GM18520 (cell line): ENCODE measurements around the gene KAT6B.
A peak's percentile ranks its signal among the peaks of the same experiment; 100 is the strongest.
"Not testable (repeated sequence)": the region's sequence is repeated elsewhere in the genome, so short reads cannot be mapped to it uniquely, and the experiment has no call there.

Experiments used
- ATAC-seq: cut with Tn5 transposase; IDR thresholded peaks from one replicate; pipeline ENCODE4 v1.9.1; 2021; ENCODE audit not compliant: unreplicated experiment

The KAT6B gene

DNA sequence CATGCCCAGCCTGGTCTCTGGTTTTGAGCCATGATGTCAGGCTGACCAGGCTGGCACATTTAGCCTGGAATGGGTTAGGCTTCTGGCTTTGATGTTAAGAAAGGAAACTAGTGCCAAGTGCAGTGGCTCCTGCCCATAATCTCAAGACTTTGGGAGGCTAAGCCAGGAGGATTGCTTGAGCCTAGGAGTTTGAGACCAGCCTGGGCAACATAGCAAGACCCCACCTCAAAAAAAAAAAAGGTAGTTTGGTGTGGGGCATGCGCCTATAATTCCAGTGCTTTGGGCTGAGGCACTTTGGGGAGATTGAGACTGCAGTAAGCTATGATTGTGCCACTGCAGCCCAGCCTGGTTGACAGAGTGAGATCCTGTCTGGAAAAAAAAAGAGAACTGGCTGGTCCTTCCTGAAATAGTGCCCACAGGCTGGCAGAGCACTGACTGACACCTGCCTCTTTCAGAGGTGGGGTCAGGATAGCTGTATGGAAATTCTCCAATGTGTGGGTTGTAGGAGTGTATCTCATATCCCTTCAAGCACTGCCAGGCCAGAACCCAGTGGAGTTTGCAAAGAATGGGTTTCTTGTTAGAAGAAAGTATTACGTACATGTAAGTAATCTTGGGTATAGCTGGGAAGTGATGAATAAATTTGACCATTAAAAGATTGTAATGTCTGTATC is 61.3 kb downstream of the KAT6B start:
- no peak for ATAC-seq

DNA sequence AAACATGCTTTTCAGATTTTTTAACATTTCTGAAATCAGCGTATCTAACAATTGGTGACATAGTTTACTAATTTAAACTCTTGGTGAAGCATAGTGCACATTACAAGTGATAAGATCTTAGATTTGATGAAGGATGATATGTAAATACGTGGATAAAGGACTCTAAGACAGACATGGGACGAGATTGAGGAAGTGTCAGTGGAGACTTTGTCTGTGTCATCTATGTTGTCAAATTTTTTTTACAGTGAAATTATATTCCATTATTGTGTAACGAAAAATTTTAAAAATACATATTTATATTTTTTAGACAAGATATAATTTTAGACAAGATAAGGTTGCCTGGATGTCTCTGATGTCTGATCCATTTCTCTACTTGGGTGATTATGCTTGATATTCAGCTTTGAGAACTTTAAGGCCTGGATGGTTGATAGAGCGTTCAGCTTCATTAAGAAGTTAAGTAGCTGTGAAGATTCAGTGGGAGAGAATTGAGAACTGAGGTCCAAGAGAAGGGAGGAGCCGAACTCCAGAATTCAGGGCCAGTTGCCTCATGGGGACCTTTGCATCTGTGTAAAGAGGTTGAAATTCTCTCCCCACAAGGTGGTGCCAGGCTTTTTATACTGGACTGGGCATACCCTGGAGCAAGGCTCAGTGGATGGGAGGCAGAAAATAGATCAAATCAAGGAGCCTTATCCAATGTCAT is 62.7 kb downstream of the KAT6B start:
- no peak for ATAC-seq

DNA sequence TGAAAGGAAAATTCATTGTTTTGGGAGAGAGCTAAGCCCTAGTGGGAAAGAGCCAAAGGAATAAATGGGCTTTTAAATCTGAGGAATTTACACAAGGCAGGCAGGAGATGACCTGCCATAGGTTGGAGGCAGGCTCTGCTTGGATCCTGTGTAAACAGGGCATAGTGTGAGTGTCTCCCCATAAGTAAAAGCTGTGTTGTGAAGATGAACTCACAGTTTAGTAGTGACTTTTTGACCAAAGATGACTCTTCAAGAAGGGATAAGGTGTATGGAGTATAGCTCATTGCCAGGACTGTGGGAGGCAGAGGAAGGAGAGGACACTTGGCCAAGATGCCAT is 63.2 kb downstream of the KAT6B start:
- no peak for ATAC-seq

DNA sequence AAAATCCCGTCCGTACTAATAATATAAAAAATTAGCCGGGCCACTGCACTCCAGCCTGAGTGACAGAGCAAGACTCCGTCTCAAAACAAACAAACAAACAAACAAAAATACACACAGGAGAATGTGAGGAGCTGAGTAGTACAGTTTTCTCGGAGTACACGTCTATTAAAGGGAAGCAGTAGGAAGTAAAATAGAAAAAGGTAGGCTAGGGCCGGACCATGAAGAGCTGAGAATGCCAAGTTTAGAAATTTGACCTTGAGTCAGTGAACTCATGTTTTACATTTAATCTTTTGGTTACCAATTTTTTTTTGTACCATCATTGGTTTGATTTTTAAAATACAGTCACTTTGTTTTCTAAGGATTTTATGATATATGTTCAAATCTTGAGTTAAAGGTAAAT is 64.1 kb downstream of the KAT6B start:
- ATAC-seq = no peak

DNA sequence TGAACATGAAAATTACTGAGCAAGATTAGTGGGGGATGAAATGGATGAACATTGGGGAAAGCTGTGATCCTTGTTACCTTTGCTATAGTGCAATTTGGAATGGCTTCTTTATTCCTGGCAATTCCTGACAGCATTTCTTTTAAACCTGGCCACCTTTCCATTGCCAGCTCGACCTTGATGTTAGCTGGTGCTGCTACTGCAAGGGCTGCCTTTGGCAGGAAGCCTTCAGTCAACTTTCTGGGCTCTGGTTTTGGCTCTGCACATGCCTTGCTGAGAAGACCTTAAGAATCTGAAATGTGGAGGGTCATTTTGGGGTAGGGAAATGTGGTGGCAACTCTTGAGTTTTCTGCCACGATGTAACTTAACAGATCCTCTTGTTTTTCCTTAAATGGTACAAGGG is 64.7 kb downstream of the KAT6B start:
- no peak for ATAC-seq

DNA sequence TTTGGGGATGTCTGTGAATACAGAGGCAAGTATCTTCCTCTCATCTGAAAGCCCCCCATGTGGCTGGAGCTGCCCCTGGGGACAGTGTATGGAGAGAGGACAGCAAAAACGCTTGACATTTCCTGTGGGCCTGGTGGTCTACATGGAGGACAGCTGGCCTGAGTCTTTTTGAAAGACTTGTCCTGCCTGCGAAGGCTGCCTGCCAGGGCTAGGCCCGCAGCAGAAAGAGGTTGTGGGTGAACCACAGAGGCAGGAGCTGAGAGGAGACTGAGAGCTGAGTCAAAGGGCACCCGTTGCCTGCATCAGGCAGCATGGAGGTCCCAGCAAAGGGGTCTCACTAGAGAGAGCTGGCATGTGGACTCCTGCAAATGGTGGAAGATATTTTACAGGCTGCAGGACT is 66.4 kb downstream of the KAT6B start:
- no peak for ATAC-seq

DNA sequence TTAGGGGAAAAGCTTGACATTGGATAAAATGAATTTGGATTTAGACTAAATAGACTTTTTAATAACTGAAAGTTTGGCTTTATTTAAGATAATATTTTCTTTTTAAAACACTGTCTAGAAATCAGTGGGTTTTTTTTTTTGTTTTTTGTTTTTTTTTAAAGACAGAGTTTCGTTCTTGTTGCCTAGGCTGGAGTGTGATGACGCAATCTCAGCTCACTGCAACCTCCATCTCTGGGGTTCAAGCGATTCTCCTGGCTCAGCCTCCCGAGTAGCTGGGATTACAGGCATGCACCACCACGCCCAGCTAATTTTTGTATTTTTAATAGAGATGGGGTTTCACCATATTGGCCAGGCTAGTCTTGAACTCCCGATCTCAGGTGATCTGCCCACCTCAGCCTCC is 66.9 kb downstream of the KAT6B start:
- not testable (repeated sequence) for ATAC-seq

DNA sequence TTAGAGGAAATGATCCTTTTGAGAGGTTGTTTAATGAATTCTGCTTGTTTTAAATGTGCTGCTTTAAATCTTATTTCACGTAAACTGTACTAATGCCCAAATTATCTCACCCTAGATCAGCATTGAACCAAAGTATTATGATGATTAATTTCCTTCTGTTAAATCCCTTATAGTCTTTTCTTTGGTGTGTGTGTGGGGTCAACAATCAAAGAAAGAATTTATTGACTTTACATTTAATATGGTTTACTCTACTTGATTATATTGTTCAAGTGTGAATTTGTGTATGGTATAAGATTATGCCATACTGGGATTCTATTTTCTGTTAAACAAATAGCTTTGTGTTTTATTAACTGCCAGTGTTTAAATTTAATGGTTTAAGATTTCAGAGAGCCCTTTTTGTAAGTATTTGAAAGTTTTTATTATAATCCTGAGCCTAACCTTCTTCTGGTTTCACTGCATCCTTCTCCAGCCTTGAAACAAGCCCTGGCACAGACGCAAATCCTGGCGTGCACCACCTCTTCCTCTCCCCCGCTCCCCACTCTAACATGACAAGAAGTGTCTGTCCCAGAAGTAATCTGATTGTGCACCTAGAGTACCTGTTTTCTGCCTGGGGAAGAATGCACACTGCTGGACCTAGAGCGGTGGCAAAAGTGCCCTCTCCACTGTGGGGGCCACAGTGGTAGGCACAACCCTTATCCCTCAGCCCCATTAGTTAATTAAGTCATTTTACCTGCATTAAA is 70.6 kb downstream of the KAT6B start:
- no peak for ATAC-seq

DNA sequence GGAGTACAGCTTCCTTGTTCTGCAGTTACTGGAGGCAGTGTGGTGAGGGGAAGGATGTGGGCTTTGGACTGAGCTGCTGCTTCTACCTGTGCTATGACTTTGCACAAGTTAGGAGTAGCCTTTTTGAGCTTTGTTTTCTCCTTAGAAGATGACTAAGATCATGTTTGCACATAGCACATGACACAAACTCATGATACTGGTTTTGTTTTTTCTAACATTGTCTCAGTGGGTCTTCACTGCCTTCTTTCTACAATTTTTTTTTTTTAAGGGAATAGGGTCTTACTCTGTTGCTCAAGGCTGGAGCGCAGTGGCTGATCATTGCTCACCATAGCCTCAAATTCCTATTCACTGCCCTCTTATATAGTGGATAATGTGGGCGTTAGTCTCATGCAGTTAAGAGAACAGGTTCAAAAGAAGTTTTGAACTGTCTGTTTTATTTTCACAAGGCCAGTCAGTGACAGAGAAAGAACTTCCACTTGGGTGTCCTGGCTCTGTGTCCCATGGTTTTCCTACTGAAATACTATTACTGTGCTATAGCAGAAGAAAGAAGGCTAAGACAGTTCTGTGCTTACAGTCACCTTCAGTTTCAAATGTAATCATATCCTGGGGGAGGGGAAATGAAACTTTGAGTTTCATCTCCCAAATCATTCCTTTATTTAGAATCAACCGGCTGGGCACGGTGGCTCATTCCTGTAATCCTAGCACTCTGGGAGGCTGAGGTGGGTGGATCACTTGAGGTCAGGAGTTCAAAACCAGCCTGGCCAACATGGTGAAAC is 72.0 kb downstream of the KAT6B start:
- no peak for ATAC-seq

DNA sequence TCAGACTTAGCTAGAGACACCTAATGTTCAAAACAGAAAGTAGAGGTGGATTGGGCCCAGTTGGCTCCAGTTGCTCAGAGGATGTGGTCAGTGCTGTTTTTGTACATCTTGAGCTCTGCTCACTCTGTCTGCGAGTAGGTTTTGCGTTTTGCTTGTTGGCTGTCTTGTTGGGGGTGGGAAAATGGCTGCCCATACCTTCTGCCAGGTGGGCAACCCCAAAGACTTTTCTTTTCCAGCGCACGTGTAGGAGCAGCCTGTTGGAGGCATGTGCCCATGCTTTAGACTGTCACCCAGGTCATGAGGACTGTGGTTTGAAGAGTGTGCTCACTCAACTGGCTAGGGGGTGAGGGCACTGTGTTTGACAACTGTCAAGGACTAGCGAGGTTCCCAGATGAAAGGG is 73.9 kb downstream of the KAT6B start:
- ATAC-seq = peak; percentile 31

DNA sequence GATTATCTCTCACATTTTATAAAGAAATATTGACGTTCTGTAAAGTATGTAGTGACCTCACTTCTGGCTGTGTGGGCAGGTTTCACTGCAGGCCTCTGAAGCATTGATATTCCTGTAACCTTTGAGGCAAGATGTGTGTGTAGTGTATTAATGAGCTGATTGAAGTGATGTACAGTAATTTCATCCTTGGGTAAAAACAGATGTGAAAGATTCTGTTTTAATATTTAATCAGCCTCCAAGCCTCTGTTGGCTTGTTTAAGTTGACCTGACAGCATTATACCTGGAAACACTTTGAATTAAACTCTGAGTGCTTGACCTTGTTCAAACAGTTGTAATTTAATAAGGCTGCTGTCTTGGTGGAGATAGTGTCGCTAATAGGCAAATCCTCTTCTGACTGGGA is 74.9 kb downstream of the KAT6B start:
- no peak for ATAC-seq

DNA sequence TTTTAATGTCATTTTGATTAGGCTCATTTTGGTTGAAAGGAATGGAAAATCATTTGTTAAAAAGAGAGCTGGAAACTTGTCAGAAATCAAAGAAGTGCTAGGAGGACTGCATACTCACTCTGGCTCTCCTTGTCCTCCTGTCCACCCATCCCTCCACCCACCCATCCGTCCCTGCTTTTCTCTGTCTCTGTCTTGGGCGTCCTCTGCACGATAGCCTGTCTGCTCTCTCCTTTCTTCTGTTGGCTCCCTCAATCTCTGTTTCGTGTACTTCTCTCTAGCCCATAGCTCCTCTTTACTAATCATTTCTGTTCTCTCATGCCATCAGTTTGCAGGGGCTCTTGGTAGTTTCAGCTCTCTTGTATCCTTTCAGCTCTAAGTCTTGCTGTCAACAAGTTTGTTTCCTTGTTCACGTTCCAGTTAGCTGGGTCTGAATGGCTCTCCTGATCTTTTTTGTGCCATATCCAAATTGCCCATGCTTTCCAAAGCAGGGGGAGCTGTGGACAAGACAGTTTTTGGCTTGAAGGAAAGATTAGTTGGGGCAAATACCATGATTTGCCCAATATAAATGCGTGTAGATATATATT is 75.6 kb downstream of the KAT6B start:
- no peak for ATAC-seq

DNA sequence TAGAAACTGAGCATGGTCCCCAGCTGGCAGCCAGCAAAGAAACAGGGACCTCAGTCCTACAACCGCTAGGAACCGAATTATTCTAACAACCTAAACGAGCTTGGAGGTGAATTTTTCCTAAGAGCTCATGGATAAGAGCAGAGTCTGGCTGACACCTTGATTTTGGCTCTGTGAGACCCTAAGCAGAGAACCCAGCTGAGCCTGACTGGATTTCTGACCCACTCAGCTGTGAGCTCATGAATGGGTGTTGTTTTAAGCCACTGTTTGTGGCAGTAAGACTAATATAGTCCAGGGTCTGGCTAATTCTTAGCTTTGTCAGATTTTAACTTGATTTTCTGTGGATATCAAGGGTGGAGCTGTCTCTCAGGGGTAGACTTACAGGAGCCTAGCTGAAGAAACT is 77.1 kb downstream of the KAT6B start:
- no peak for ATAC-seq

DNA sequence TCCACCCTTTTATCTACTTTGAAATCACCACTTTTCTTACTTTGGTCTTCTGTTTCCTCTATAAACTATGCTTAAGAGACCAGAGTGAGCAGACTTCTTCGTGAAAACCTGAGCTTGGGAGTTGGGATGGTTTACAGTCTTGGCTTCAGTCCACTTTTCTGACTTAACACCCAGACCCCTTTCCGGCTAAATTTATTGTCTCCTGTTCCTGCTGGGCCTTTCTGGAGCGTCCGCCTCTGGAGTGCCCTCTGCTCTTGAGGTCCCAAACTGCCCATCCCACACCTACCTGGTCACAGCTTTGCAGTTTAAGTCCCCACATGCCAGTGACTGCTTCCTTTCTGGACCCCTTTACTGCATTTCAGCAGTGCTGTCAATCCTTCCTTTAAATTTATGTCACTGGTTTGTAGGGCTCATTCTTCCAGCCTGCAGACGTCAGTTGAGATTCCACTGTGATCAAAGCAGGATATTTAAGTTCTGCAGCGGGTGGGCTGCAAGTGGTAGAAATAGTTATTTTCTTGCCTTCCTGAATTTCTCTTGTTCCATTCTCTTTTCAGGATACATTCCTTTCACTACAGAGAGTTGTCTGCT is 80.3 kb downstream of the KAT6B start:
- no peak for ATAC-seq

DNA sequence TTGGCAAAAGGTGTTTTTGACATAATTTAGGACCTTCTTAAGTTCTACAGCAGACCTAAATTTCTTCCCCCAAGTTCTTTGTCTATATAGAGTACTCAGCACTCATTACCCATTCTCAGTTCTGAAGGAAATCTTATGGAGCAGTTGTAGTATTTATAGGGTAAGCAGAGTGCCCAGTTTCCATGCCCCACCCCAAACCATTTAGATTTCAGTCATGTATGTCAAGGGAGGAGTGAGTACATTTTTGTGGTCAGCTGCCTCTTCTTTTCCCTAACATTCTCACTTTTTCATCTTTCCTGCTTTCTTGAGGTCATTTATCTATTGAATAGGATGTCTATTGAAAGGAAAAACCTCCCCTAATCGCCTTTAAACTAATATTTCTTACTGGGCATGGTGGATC is 83.3 kb downstream of the KAT6B start:
- no peak for ATAC-seq

DNA sequence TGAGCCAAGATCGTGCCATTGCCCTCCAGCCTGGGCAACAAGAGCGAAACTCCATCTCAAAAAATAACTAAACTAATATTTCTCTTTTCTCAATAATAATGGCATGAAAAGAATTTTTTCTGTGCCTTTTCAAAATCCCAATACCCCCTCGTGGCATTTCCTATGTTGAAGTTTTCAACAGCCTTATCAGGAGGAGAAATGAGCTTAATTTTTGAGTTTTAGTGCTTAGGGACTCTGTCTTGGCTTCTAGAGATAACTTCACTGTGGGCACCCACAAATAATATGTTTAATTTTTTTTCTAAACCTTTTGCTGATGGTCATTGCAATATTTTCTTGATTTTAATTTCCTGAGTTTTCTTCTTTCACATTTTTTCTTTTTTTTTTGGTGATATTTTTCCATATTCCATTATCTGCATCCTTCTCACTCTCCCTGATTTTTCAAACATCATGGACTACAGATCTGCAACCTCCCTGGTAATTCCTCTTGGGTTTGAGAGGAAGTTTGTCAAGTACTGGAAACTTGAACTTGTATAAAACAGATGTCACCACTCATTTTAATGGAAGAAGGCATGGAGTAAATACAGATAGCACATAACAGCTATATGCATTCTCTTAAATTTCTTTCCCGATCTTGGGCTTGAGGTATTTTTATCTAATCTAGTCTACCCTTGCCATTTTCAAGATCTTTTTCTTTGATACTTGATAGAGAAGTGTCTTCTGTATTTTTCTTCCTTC is 84.0 kb downstream of the KAT6B start:
- no peak for ATAC-seq

DNA sequence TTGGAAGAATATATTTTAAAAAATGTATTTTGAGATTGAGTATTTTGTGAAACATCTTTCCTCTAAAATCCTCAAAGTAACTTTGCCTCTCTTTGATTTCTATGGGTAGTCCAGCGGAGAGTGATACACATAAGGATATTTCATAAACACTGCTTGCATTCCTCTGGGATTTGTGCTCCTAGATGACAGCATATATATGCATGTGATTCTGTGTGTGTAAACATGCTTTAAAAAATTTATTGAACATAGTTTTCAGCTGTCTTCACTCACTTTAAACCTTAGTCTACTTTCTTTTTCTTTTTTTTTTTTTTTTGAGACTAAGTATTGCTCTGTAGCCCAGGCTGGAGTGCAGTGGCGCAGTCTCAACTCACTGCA is 84.6 kb downstream of the KAT6B start:
- no peak for ATAC-seq

DNA sequence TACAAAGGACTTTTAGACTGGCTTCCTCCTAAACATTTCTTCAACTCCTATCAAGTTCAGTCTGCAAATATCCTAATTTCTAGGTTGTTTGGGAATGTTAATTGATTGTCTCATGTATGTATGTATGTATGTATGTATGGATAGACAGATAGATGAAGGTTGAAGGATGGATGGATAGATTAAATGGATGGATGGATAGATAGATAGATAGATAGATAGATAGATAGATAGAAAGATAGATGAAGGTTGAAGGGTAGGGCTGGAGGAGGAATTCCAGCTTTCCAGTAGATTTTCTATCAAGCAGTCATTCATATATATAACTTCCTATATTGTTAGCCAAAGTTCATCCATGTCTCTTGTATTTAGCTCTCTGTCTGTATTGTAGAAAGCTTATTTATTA is 85.8 kb downstream of the KAT6B start:
- no peak for ATAC-seq

DNA sequence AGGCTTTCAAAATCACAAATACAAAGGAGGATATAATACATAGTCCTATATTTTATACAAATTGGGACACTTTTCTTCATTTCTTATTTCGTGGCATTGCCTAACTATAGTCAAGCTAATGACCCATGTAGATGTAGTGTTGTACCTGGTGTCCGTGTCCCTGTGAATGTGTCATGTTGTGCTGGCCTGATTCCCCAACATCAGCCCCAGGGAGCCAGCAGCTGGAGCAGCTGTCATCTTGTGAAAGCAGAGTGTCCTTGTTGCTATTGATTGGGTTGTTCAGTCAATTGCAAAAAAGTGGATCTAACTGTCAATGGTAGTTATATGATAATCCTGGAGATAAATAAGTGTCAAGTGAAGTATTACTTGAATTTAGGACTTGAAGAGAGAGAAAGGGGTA is 86.3 kb downstream of the KAT6B start:
- ATAC-seq = no peak

DNA sequence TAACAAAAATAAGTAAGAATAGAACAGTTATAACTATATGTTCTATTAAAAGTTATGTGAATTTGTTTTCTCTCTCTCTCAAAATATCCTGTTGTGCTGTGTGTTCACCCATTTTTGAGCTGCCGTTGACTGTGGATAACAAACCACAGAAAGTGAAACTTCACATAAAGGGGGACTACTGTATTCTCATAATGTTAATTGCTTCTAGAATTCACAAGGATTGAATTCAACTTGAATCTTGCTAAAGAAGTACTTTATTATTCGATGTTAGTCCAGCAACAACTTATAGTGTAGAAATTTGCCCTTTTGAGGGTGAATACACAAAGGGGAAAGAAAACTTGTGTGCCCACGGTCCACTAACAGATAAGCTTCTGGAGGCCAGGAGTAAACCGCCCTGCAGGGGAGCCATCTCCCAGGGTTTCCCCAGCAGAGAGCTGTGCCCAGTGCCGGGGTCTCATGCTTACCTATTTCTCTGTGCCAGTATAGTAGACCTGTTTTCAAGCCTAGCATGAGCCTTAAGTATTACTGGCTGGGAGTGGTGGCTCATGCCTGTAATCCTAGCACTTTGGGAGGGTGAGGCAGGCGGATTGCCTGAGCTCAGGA is 87.1 kb downstream of the KAT6B start:
- no peak for ATAC-seq
